ENCODE results near the gene STOM.

DNA sequence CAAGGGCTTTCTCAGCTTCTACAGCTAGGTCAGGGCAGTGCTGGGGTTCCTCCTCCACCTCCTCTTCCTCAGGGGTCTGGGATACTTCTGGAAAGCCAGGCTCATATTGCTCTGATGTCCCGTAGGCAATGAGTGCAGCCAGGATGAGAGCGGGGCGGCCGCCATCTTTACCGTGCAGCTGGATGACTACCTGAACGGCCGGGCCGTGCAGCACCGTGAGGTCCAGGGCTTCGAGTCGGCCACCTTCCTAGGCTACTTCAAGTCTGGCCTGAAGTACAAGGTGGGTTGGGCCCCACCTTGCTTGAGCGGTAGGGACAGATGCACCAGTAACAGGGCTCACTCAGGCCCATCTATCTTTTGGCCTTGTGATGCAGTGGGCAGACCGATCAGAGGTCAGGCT is 67.3 kb downstream of the STOM start:
- TF ChIP-seq, protein P1, sequence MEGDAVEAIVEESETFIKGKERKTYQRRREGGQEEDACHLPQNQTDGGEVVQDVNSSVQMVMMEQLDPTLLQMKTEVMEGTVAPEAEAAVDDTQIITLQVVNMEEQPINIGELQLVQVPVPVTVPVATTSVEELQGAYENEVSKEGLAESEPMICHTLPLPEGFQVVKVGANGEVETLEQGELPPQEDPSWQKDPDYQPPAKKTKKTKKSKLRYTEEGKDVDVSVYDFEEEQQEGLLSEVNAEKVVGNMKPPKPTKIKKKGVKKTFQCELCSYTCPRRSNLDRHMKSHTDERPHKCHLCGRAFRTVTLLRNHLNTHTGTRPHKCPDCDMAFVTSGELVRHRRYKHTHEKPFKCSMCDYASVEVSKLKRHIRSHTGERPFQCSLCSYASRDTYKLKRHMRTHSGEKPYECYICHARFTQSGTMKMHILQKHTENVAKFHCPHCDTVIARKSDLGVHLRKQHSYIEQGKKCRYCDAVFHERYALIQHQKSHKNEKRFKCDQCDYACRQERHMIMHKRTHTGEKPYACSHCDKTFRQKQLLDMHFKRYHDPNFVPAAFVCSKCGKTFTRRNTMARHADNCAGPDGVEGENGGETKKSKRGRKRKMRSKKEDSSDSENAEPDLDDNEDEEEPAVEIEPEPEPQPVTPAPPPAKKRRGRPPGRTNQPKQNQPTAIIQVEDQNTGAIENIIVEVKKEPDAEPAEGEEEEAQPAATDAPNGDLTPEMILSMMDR (IDR thresholded peaks at IDR 0.05; ENCODE audit: low read depth, low read length), result no peak
- TF ChIP-seq POLR2A (IDR thresholded peaks at IDR 0.05; ENCODE audit: extremely low read depth, insufficient read length) (no peak), MYC (IDR thresholded peaks at IDR 0.05; ENCODE audit: low read depth, low read length) (no peak)
